Measurements from ENCODE around the gene ACSL5.

DNA sequence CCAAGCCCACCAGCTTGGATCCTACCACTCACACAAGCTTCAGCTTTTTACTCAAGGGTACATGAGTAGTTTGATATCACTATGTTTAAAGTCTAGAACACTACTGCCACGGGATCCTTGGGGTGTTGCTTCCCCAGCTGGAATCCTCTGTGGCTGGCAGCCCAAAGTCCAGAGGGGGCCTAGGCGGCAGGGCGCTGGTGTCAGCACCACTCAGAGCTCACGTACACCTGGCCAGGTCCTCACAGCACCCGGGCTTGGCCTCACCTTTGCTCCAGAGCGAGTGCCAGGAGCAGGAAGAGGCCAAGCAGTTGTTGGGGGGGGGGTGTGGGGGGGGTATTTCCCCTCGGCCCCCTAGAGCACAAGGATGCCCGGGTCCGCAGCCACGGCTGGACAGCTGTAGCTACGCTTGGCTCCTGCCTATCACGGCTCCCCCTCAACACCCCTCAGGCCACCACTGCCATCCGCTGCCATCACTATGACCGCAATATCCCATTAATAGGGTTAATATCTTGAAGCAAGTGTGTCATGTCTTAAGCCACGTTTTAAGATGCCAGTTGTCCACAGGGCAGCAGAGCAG, 55.8 kb downstream of the ACSL5 start:
- TF ChIP-seq, protein P1, sequence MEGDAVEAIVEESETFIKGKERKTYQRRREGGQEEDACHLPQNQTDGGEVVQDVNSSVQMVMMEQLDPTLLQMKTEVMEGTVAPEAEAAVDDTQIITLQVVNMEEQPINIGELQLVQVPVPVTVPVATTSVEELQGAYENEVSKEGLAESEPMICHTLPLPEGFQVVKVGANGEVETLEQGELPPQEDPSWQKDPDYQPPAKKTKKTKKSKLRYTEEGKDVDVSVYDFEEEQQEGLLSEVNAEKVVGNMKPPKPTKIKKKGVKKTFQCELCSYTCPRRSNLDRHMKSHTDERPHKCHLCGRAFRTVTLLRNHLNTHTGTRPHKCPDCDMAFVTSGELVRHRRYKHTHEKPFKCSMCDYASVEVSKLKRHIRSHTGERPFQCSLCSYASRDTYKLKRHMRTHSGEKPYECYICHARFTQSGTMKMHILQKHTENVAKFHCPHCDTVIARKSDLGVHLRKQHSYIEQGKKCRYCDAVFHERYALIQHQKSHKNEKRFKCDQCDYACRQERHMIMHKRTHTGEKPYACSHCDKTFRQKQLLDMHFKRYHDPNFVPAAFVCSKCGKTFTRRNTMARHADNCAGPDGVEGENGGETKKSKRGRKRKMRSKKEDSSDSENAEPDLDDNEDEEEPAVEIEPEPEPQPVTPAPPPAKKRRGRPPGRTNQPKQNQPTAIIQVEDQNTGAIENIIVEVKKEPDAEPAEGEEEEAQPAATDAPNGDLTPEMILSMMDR (IDR thresholded peaks at IDR 0.05; ENCODE audit: low read depth, low read length): no peak
- no peak for TF ChIP-seq EZH2phosphoT487 (IDR thresholded peaks at IDR 0.05; ENCODE audit: low read depth)

All from OCI-LY3 (cell line).